IMR-90 (cell line): Measurements from ENCODE around the gene SLC2A8. TPM values are rescaled to one million over a fixed set of nuclear protein-coding genes. Genes with fewer than 3 reads are reported as not detected.

Experiments
- ATAC-seq: fragments of 200-7000 bp; cut with Tn5 transposase; 2 replicates; pipeline ENCODE4 v1.9.1; 2020; ENCODE audit warnings: low read depth, mild to moderate bottlenecking, moderate library complexity
- BruUV-seq: library from RNA; stranded (reverse); fragments of 400-500 nt; replicated peaks from 2 replicates; lab custom pipeline; 2021; lab: Mats Ljungman, UMichigan
- CTCF ChIA-PET: fragments of 300-600 bp; formaldehyde crosslinking; extraction: SDS; loops from one replicate; lab custom pipeline; 2021; ENCODE audit warnings: antibody characterized with exemption; lab: Yijun Ruan, JAX
- POLR2A ChIA-PET: fragments of 300-600 bp; sonication (Branson Sonifier 250); formaldehyde crosslinking; loops from one replicate; lab custom pipeline; 2022; ENCODE audit warnings: antibody characterized with exemption; ENCODE audit not compliant: unreplicated experiment; lab: Charles Lee
- DNase-seq: peaks from one replicate; pipeline ENCODE4 v3.0.0; 2013
- H2AFZ ChIP-seq: replicated peaks from 2 replicates; pipeline ENCODE3; 2013; ENCODE audit warnings: low read length, mild to moderate bottlenecking; ENCODE audit not compliant: poor library complexity
- H2AK5ac ChIP-seq: 2 replicates; pipeline ENCODE4 v1.6.1; 2013; ENCODE audit warnings: low read depth, low read length, inconsistent platforms
- H2AK9ac ChIP-seq: replicated peaks from 2 replicates; pipeline ENCODE3; 2013; ENCODE audit warnings: mild to moderate bottlenecking, low read depth, low read length, moderate library complexity; ENCODE audit not compliant: poor library complexity
- H2BK120ac ChIP-seq: 2 replicates; pipeline ENCODE4 v1.6.1; 2013; ENCODE audit warnings: low read depth, low read length, inconsistent platforms
- H2BK15ac ChIP-seq: 3 replicates; pipeline ENCODE4 v1.6.1; 2013; ENCODE audit warnings: low read depth, low read length, inconsistent platforms
- H2BK20ac ChIP-seq: 2 replicates; pipeline ENCODE4 v1.6.1; 2013; ENCODE audit warnings: low read depth, mild to moderate bottlenecking, inconsistent platforms, low read length, moderate library complexity
- H2BK5ac ChIP-seq: 2 replicates; pipeline ENCODE4 v1.6.1; 2013; ENCODE audit warnings: mild to moderate bottlenecking, low read depth, low read length, inconsistent platforms; ENCODE audit not compliant: poor library complexity, severe bottlenecking
- H3K14ac ChIP-seq: replicated peaks from 2 replicates; pipeline ENCODE4 v1.6.1; 2013; ENCODE audit warnings: low read depth, low read length, inconsistent platforms
- H3K18ac ChIP-seq: 2 replicates; pipeline ENCODE4 v1.6.1; 2013; ENCODE audit warnings: low read depth, low read length, control low read depth
- H3K23ac ChIP-seq: 2 replicates; pipeline ENCODE4 v1.6.1; 2013; ENCODE audit warnings: low read depth, low read length, inconsistent platforms
- H3K27ac ChIP-seq: 2 replicates; pipeline ENCODE4 v1.5.1; 2013; ENCODE audit warnings: mild to moderate bottlenecking, control low read depth, low read length; ENCODE audit not compliant: insufficient read depth
- H3K27me3 ChIP-seq: 2 replicates; pipeline ENCODE4 v1.6.1; 2013; ENCODE audit warnings: low read length; ENCODE audit not compliant: control insufficient read depth, insufficient read depth
- H3K36me3 ChIP-seq: 2 replicates; pipeline ENCODE4 v1.6.1; 2013; ENCODE audit warnings: low read length, mixed read lengths; ENCODE audit not compliant: control insufficient read depth, insufficient read depth
- H3K4ac ChIP-seq: 2 replicates; pipeline ENCODE4 v1.6.1; 2013; ENCODE audit warnings: low read depth, low read length, inconsistent platforms
- H3K4me1 ChIP-seq: 2 replicates; pipeline ENCODE4 v1.6.1; 2013; ENCODE audit warnings: low read length, mixed read lengths; ENCODE audit not compliant: control insufficient read depth, insufficient read depth
- H3K4me2 ChIP-seq: 2 replicates; pipeline ENCODE4 v1.6.1; 2013; ENCODE audit warnings: low read depth, mild to moderate bottlenecking, control low read depth, low read length, moderate library complexity
- H3K4me3 ChIP-seq: 2 replicates; pipeline ENCODE4 v1.5.1; 2013; ENCODE audit warnings: low read depth, mild to moderate bottlenecking, control low read depth, low read length, moderate library complexity; ENCODE audit not compliant: insufficient read depth
- H3K56ac ChIP-seq: 2 replicates; pipeline ENCODE4 v1.6.1; 2013; ENCODE audit warnings: low read length, inconsistent platforms; ENCODE audit not compliant: insufficient read depth; ENCODE audit errors: extremely low read depth
- H3K79me1 ChIP-seq, 2 experiments: 2 replicates each; pipeline ENCODE4 v1.6.1; 2013; ENCODE audit warnings: low read length in 2 of 2, inconsistent platforms in 1 of 2, low read depth in 1 of 2
- H3K9ac ChIP-seq: 2 replicates; pipeline ENCODE4 v1.6.1; 2013; ENCODE audit warnings: low read depth, low read length, control low read depth
- H3K9me1 ChIP-seq: 2 replicates; pipeline ENCODE4 v1.6.1; 2013; ENCODE audit warnings: low read length, inconsistent platforms; ENCODE audit not compliant: insufficient read depth
- H3K9me3 ChIP-seq: 2 replicates; pipeline ENCODE4 v1.6.1; 2013; ENCODE audit warnings: low read length; ENCODE audit not compliant: control insufficient read depth, insufficient read depth
- H4K20me1 ChIP-seq: 2 replicates; pipeline ENCODE4 v1.6.1; 2013; ENCODE audit warnings: low read length, inconsistent platforms; ENCODE audit not compliant: insufficient read depth
- H4K5ac ChIP-seq: 2 replicates; pipeline ENCODE4 v1.6.1; 2013; ENCODE audit warnings: mild to moderate bottlenecking, low read depth, low read length, control low read depth
- H4K8ac ChIP-seq, 2 experiments: 2 replicates each; pipeline ENCODE4 v1.6.1; 2013; ENCODE audit warnings: low read depth in 2 of 2, low read length in 2 of 2, control low read depth in 1 of 2, inconsistent platforms in 1 of 2
- H4K91ac ChIP-seq: 2 replicates; pipeline ENCODE4 v1.6.1; 2013; ENCODE audit warnings: low read depth, low read length, inconsistent platforms; ENCODE audit not compliant: insufficient read depth
- CHD1 ChIP-seq: IDR thresholded peaks from 2 replicates; pipeline ENCODE4 v1.6.1; 2012; ENCODE audit warnings: low read depth, low read length, improper control_type of control experiment
- FOS ChIP-seq: fragments of 150-350 bp; IDR thresholded peaks from 2 replicates; pipeline ENCODE4 v1.6.1; 2016; ENCODE audit warnings: low read depth, low read length
- MXI1 ChIP-seq: IDR thresholded peaks from 2 replicates; pipeline ENCODE4 v1.6.1; 2012; ENCODE audit warnings: low read depth, mild to moderate bottlenecking, low read length, moderate library complexity, borderline replicate concordance
- POLR2A ChIP-seq: IDR thresholded peaks from 2 replicates; pipeline ENCODE4 v1.6.1; 2012; ENCODE audit warnings: mild to moderate bottlenecking, low read depth, low read length
- RCOR1 ChIP-seq: IDR thresholded peaks from 2 replicates; pipeline ENCODE4 v1.6.1; 2012; ENCODE audit warnings: mild to moderate bottlenecking, low read length, improper control_type of control experiment; ENCODE audit not compliant: insufficient replicate concordance
- RFX5 ChIP-seq: IDR thresholded peaks from 2 replicates; pipeline ENCODE4 v1.8.0; 2012; ENCODE audit warnings: low read depth, mild to moderate bottlenecking, low read length, moderate library complexity
- SMC3 ChIP-seq: fragments of 150-350 bp; IDR thresholded peaks from 2 replicates; pipeline ENCODE4 v1.6.1; 2016; ENCODE audit warnings: low read depth, mild to moderate bottlenecking, antibody characterized with exemption, low read length, moderate library complexity
- WGBS, 2 experiments: methylation state at CpG; one replicate each; pipeline versions ENCODE4 v1.1.5 to v1.1.7; 2013; ENCODE audit warnings: missing lambda C conversion rate in 2 of 2; ENCODE audit not compliant: insufficient read length in 1 of 2; ENCODE audit errors: extremely low coverage in 2 of 2; 5-methylcytosine and 5-hydroxymethylcytosine counted together
- dilution Hi-C: fragments of 300-500 bp; cut with HindIII; formaldehyde crosslinking; loops from one replicate; pipeline ENCODE4 v1.14.3; 2018; ENCODE audit warnings: low sequenced_read_pairs; ENCODE audit not compliant: unreplicated experiment
- in situ Hi-C: fragments of 300-500 bp; cut with MboI; formaldehyde crosslinking; loops from 3 replicates; pipeline ENCODE4 v1.14.3; 2019; ENCODE audit warnings: low sequenced_read_pairs, inconsistent platforms, mixed read lengths
- intact Hi-C: fragments of 100-400 bp; cut with micrococcal nuclease; formaldehyde crosslinking; loops from 2 replicates; pipeline ENCODE4 v1.10.0; 2022
- polyA plus RNA-seq, 3 experiments: library from polyadenylated mRNA; depleted of rRNA; stranded (reverse); fragments of >200 nt; gene quantifications; 2 replicates each; pipeline ENCODE4 v1.2.3, GENCODE V29; 2012; ENCODE audit warnings: low replicate concordance in 1 of 3
- total RNA-seq: library from RNA; depleted of rRNA; stranded (reverse); fragments of >200 nt; gene quantifications from 2 replicates; pipeline ENCODE4 v1.2.3, GENCODE V29; 2012
- TF ChIP-seq, protein P1 (sequence below): fragments of 150-350 bp; IDR thresholded peaks from 2 replicates; pipeline ENCODE4 v1.6.1; 2016; ENCODE audit warnings: low read depth, mild to moderate bottlenecking, low read length, moderate library complexity, borderline replicate concordance

The SLC2A8 gene
- total and polyA plus RNA-seq, 2 of the 4 experiments (the other 2 are of a cell fraction): 9.0 to 12.0 TPM

DNA sequence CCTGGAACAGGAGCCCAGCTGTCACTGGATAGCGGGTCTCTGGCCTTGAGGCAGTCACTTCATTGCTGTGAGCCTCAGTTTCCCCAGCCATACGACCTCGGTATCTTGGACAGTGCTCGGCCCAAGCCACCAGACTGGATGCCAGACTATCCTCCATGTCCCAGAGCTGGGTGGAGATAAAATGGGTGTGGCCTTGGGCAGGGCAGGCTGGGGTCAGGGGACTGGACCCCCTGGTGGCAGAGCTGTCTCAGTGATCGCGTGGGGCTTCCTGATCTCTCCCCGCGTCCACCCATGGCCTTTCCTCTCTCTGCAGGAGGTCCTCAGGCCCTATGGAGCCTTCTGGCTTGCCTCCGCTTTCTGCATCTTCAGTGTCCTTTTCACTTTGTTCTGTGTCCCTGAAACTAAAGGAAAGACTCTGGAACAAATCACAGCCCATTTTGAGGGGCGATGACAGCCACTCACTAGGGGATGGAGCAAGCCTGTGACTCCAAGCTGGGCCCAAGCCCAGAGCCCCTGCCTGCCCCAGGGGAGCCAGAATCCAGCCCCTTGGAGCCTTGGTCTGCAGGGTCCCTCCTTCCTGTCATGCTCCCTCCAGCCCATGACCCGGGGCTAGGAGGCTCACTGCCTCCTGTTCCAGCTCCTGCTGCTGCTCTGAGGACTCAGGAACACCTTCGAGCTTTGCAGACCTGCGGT is 10.0 kb downstream of the SLC2A8 start:
- DNase-seq (no peak), ATAC-seq (no peak)
- no peak overlapping the region for H2BK5ac ChIP-seq
- H3K27ac ChIP-seq: no peak overlapping the region
- no peaks in the 10 kb centered on the region for H3K4me1 ChIP-seq
- dilution Hi-C loops (no loop called here), in situ Hi-C loops (no loop called here), intact Hi-C loops (no loop called here)
- TF ChIP-seq RFX5 (no peak), FOS (no peak), RCOR1 (no peak), POLR2A (no peak), SMC3 (no peak), CHD1 (no peak), MXI1 (no peak)
- TF ChIP-seq, protein P1, sequence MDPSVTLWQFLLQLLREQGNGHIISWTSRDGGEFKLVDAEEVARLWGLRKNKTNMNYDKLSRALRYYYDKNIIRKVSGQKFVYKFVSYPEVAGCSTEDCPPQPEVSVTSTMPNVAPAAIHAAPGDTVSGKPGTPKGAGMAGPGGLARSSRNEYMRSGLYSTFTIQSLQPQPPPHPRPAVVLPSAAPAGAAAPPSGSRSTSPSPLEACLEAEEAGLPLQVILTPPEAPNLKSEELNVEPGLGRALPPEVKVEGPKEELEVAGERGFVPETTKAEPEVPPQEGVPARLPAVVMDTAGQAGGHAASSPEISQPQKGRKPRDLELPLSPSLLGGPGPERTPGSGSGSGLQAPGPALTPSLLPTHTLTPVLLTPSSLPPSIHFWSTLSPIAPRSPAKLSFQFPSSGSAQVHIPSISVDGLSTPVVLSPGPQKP: no peak
- no peak overlapping the region for H2AK5ac ChIP-seq
- no peak overlapping the region for H3K14ac ChIP-seq
- peaks cover 6% of the 10 kb centered on the region; the same call in 1 of the 2 replicates for H3K36me3 ChIP-seq
- H2BK15ac ChIP-seq: no peak overlapping the region
- no peak overlapping the region for H3K4me2 ChIP-seq
- no peaks in the 10 kb centered on the region for H3K79me1 ChIP-seq
- no peak overlapping the region for H4K8ac ChIP-seq
- no peak overlapping the region for H2BK120ac ChIP-seq
- BruUV-seq: no TSS peak
- H4K20me1 ChIP-seq: no peaks in the 10 kb centered on the region
- no peak overlapping the region for H3K18ac ChIP-seq
- no peak overlapping the region for H2AK9ac ChIP-seq
- ChIA-PET CTCF (no interaction called here), POLR2A (interaction anchor here (1.2 kb wide), 1 partner anchor 10 kb away, joined by 3 read pairs; the partner anchor contains the start of gene SLC2A8)
- H3K27me3 ChIP-seq: no peaks in the 10 kb centered on the region
- H4K5ac ChIP-seq: no peak overlapping the region
- no peak overlapping the region for H3K4ac ChIP-seq
- H3K23ac ChIP-seq: no peak overlapping the region
- H3K56ac ChIP-seq: no peak overlapping the region
- H3K9me1 ChIP-seq: peaks cover 6% of the 10 kb centered on the region; the same call in 1 of the 2 replicates
- H3K9me3 ChIP-seq: no peaks in the 10 kb centered on the region
- H3K9ac ChIP-seq: no peak overlapping the region
- 100% methylated on average over 2 of the region's 13 CpGs; no CpG with 5 or more reads in 1 of the 2 experiments for WGBS, 2 experiments
- H2BK20ac ChIP-seq: no peak overlapping the region
- peak overlapping the region; percentile 21 for H2AFZ ChIP-seq
- H4K91ac ChIP-seq: no peak overlapping the region
- H3K4me3 ChIP-seq: no peak overlapping the region
